ENCODE measurements around the gene NELFB. TPM values are rescaled to one million over a fixed set of nuclear protein-coding genes. Genes with fewer than 3 reads are reported as not detected.

Gene NELFB
- total and polyA plus RNA-seq, 2 donors (not counting 1 experiment from before 2014, with no cell fraction given) = 53.7 to 55.8 TPM

DNA sequence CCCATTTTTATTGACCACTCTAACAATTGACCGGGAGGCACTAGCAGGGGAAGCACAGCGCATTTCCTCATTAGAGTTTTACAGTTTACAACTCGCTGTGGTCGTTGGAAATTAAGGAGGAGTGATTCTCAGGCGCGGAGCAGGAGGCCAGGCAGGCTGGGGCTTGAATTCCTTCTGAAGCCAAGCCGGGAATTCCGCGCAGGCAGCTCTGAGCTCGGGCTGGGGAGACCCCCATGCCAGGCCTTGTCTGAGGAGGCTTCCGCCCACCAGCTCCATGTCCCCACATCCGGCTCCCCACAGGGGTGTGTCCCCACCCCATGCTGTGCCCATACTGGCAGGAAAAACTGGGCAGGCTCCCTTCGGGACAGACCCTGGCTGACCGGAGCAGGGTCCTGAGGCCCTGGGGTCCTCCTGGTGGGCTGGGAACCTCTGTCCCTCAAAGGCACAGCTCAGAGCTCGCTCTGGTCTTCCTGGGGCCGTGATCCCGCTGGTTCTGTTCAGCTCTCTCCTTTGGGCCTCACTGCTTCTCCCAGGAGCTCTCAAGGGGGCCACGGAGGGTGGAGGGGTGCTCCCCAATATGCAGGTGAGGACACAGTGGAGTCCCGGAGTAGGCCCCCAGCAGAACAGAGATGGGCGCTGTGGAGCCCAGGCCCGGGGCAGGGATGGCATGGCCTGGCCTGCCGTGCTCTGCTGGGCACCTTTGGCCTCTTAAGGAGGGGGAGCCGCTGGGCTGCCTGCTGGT lies 48.2 kb downstream of the NELFB start:
- peak overlapping the region; percentile 49 for H3K4me3 Mint-ChIP-seq
- TF ChIP-seq EZH2 (IDR thresholded peaks at IDR 0.05; ENCODE audit: borderline replicate concordance, insufficient read depth, low read depth, low read length, poor library complexity, severe bottlenecking) = no peak
- TF ChIP-seq, protein P1, sequence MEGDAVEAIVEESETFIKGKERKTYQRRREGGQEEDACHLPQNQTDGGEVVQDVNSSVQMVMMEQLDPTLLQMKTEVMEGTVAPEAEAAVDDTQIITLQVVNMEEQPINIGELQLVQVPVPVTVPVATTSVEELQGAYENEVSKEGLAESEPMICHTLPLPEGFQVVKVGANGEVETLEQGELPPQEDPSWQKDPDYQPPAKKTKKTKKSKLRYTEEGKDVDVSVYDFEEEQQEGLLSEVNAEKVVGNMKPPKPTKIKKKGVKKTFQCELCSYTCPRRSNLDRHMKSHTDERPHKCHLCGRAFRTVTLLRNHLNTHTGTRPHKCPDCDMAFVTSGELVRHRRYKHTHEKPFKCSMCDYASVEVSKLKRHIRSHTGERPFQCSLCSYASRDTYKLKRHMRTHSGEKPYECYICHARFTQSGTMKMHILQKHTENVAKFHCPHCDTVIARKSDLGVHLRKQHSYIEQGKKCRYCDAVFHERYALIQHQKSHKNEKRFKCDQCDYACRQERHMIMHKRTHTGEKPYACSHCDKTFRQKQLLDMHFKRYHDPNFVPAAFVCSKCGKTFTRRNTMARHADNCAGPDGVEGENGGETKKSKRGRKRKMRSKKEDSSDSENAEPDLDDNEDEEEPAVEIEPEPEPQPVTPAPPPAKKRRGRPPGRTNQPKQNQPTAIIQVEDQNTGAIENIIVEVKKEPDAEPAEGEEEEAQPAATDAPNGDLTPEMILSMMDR (IDR thresholded peaks at IDR 0.05) = no peak
- POLR2A ChIA-PET = interaction anchor here (1.1 kb wide), 1 partner anchor 17 kb away, joined by 4 read pairs; no protein-coding TSS in a partner anchor
- intact Hi-C loops (cut with micrococcal nuclease) = no loop called here
- peak overlapping the region; percentile 71 for H3K9ac ChIP-seq (ENCODE audit: low read length)
- no peak overlapping the region for H3K27ac ChIP-seq (ENCODE audit: low read length in 2 of 2)
- H3K27me3 Mint-ChIP-seq = peaks cover 7% of the 10 kb centered on the region
- no peak for DNase-seq
- peaks cover 20% of the 10 kb centered on the region for H3K4me1 Mint-ChIP-seq
- no peak for ATAC-seq (ENCODE audit: low read depth)
- no peaks in the 10 kb centered on the region for H3K9me3 Mint-ChIP-seq (ENCODE audit: insufficient read depth)
- peaks cover 0 to 22% (median 0%) of the 10 kb centered on the region in 3 donors for H3K9me3 ChIP-seq (ENCODE audit: control extremely low read depth in 1 of 3, control insufficient read depth in 2 of 3, insufficient read depth in 1 of 3, low read length in 2 of 3)
- 75% methylated on average over 20 of the region's 23 CpGs for WGBS (ENCODE audit: insufficient coverage)
- no peaks in the 10 kb centered on the region for H3K79me2 ChIP-seq (ENCODE audit: control insufficient read depth, insufficient read depth, low read length)
- H3K27ac Mint-ChIP-seq = peak overlapping the region; percentile 20
- peaks cover 5% of the 10 kb centered on the region for H4K20me1 ChIP-seq (ENCODE audit: control insufficient read depth, insufficient read depth, low read length, poor library complexity, severe bottlenecking)
- CTCF ChIA-PET = interaction anchor here (1.1 to 4.1 kb wide), 7 partner anchors 13 to 141 kb away, joined by 3 to 25 read pairs (median 7); partner anchors contain the start of genes EXD3 and NOXA1
- H3K4me2 ChIP-seq (replicated peaks; ENCODE audit: low read depth, low read length, poor library complexity, severe bottlenecking) = peak overlapping the region; percentile 96
- no peaks in the 10 kb centered on the region for H3K36me3 ChIP-seq (replicated peaks in 1 of 2; ENCODE audit: control extremely low read depth in 1 of 2, control insufficient read depth in 1 of 2, extremely low read depth in 1 of 2, insufficient read depth in 2 of 2, low read length in 1 of 2)
- peaks cover 46 to 51% of the 10 kb centered on the region in 2 donors for H3K4me1 ChIP-seq (ENCODE audit: control insufficient read depth in 2 of 2, insufficient read depth in 2 of 2, low read length in 2 of 2)
- peaks cover 0 to 63% (median 30%) of the 10 kb centered on the region in 4 experiments for H3K27me3 ChIP-seq (replicated peaks in 1 of 4; ENCODE audit: control extremely low read depth in 1 of 4, control insufficient read depth in 3 of 4, insufficient read depth in 4 of 4, low read length in 3 of 4)
- H2AFZ ChIP-seq (ENCODE audit: insufficient read depth, low read depth, low read length, poor library complexity, severe bottlenecking) = peak overlapping the region; percentile 85
- H3K4me3 ChIP-seq (ENCODE audit: control extremely low read depth in 1 of 5, extremely low read depth in 1 of 5, insufficient read depth in 1 of 5, low read depth in 2 of 5, low read length in 4 of 5) = peak overlapping the region in 2 of 5 experiments; percentile 50 to 63

GRCh38 chr9:137303893-137304382 lies 48.8 kb downstream of the NELFB start:
- Histone ChIP-seq H3K4me2 (replicated peaks; ENCODE audit: low read depth, low read length, poor library complexity, severe bottlenecking) (no peak overlapping the region), H3K4me1 (ENCODE audit: control insufficient read depth in 2 of 2, insufficient read depth in 2 of 2, low read length in 2 of 2) (peaks cover 45 to 51% of the 10 kb centered on the region in 2 donors), H2AFZ (ENCODE audit: insufficient read depth, low read depth, low read length, poor library complexity, severe bottlenecking) (no peak overlapping the region), H3K79me2 (ENCODE audit: control insufficient read depth, insufficient read depth, low read length) (no peaks in the 10 kb centered on the region), H3K36me3 (replicated peaks in 1 of 2; ENCODE audit: control extremely low read depth in 1 of 2, control insufficient read depth in 1 of 2, extremely low read depth in 1 of 2, insufficient read depth in 2 of 2, low read length in 1 of 2) (no peaks in the 10 kb centered on the region), H3K9ac (ENCODE audit: low read length) (no peak overlapping the region), H4K20me1 (ENCODE audit: control insufficient read depth, insufficient read depth, low read length, poor library complexity, severe bottlenecking) (peaks cover 5% of the 10 kb centered on the region), H3K27me3 (replicated peaks in 1 of 4; ENCODE audit: control extremely low read depth in 1 of 4, control insufficient read depth in 3 of 4, insufficient read depth in 4 of 4, low read length in 3 of 4) (peaks cover 0 to 57% (median 24%) of the 10 kb centered on the region in 4 experiments), H3K4me3 (ENCODE audit: control extremely low read depth in 1 of 5, extremely low read depth in 1 of 5, insufficient read depth in 1 of 5, low read depth in 2 of 5, low read length in 4 of 5) (no peak overlapping the region), H3K27ac (ENCODE audit: low read length in 2 of 2) (no peak overlapping the region), H3K9me3 (ENCODE audit: control extremely low read depth in 1 of 3, control insufficient read depth in 2 of 3, insufficient read depth in 1 of 3, low read length in 2 of 3) (peaks cover 0 to 16% (median 0%) of the 10 kb centered on the region in 3 donors)
- intact Hi-C loops (cut with micrococcal nuclease) = no loop called here
- H3K27me3 Mint-ChIP-seq = peaks cover 6% of the 10 kb centered on the region
- no peak overlapping the region for H3K27ac Mint-ChIP-seq
- CTCF ChIA-PET = interaction anchor here (1.1 to 4.1 kb wide), 7 partner anchors 12 to 140 kb away, joined by 3 to 25 read pairs (median 7); partner anchors contain the start of genes EXD3 and NOXA1
- H3K4me1 Mint-ChIP-seq = peaks cover 20% of the 10 kb centered on the region
- TF ChIP-seq, protein P1 (IDR thresholded peaks at IDR 0.05) = no peak
- no peak for TF ChIP-seq EZH2 (IDR thresholded peaks at IDR 0.05; ENCODE audit: borderline replicate concordance, insufficient read depth, low read depth, low read length, poor library complexity, severe bottlenecking)
- H3K4me3 Mint-ChIP-seq = peak overlapping the region; percentile 49
- ATAC-seq (ENCODE audit: low read depth) (no peak), DNase-seq (no peak)
- H3K9me3 Mint-ChIP-seq (ENCODE audit: insufficient read depth) = no peaks in the 10 kb centered on the region
- POLR2A ChIA-PET = interaction anchor here (1.1 kb wide), 1 partner anchor 17 kb away, joined by 4 read pairs; no protein-coding TSS in a partner anchor
- WGBS (ENCODE audit: insufficient coverage) = 96% methylated on average over 22 of the region's 22 CpGs

All from B cell (primary cell).